A549 (cell line): ENCODE measurements around the gene FOXF2. TPM values are rescaled to one million over a fixed set of nuclear protein-coding genes. Genes with fewer than 3 reads are reported as not detected.

Experiments used
- ATAC-seq, 2 experiments: fragments of 200-7000 bp in 1 of 2; fragments of >200 bp in 1 of 2; cut with Nextera tagmentation in 1 of 2; cut with Tn5 transposase in 1 of 2; 3 replicates each; pipeline versions ENCODE4 v1.8.0 to v1.9.1; 2018 to 2020; ENCODE audit warnings: mild to moderate bottlenecking in 1 of 2, moderate library complexity in 1 of 2
- CTCF ChIA-PET: fragments of 300-600 bp; sonication (Branson Sonifier 250); formaldehyde crosslinking; extraction: SDS; loops from one replicate; lab custom pipeline; 2021; ENCODE audit warnings: antibody characterized with exemption, inconsistent platforms; lab: Yijun Ruan, JAX
- POLR2A ChIA-PET: fragments of 350-600 bp; formaldehyde crosslinking; extraction: SDS; loops from one replicate; lab custom pipeline; 2021; ENCODE audit warnings: antibody characterized with exemption, inconsistent platforms; lab: Yijun Ruan, JAX
- DNase-seq, 2 experiments: peaks; one replicate each; pipeline versions ENCODE4 v3.0.0 to v3.0.0-alpha.2; 2011 to 2016; ENCODE audit warnings: low read depth in 1 of 2, low spot score in 1 of 2
- FAIRE-seq: peaks from 2 replicates; lab custom pipeline; 2011; peaks lifted over from hg19 to GRCh38; lab: Jason Lieb, UNC
- H3K27ac ChIP-seq, 2 experiments: fragments of >200 bp; sonication (Bioruptor Twin); formaldehyde crosslinking; 3 replicates each; pipeline ENCODE4 v1.5.1; 2016 to 2017
- H3K4me1 ChIP-seq: fragments of >200 bp; sonication (Bioruptor Twin); formaldehyde crosslinking; 3 replicates; pipeline ENCODE4 v1.6.1; 2016
- H3K4me2 ChIP-seq: fragments of >200 bp; sonication (Bioruptor Twin); formaldehyde crosslinking; 3 replicates; pipeline ENCODE4 v1.6.1; 2016
- H3K4me3 ChIP-seq: fragments of >200 bp; sonication (Bioruptor Twin); formaldehyde crosslinking; 3 replicates; pipeline ENCODE4 v1.5.1; 2016
- H3K9me3 ChIP-seq: fragments of >200 bp; sonication (Bioruptor Twin); formaldehyde crosslinking; 3 replicates; pipeline ENCODE4 v1.6.1; 2016
- CBX2 ChIP-seq: fragments of 200-600 bp; sonication (generic); IDR thresholded peaks from 2 replicates; pipeline ENCODE4 v1.6.1; 2016; ENCODE audit warnings: low read depth, mild to moderate bottlenecking, borderline replicate concordance
- CBX8 ChIP-seq: fragments of 200-600 bp; sonication (generic); IDR thresholded peaks from 2 replicates; pipeline ENCODE4 v1.6.1; 2016
- CHD2 ChIP-seq: fragments of 150-350 bp; IDR thresholded peaks from 2 replicates; pipeline ENCODE4 v1.6.1; 2014; ENCODE audit warnings: low read length; ENCODE audit not compliant: partially characterized antibody
- CHD4 ChIP-seq: fragments of 200-600 bp; sonication (generic); IDR thresholded peaks from 2 replicates; pipeline ENCODE4 v1.6.1; 2016; ENCODE audit warnings: antibody characterized with exemption, mild to moderate bottlenecking, borderline replicate concordance
- CTCF ChIP-seq: fragments of >200 bp; sonication (Bioruptor Twin); formaldehyde crosslinking; IDR thresholded peaks from 3 replicates; pipeline ENCODE4 v1.5.1; 2016
- E2F6 ChIP-seq: IDR thresholded peaks from 2 replicates; pipeline ENCODE4 v1.6.1; 2012; ENCODE audit warnings: low read depth, borderline replicate concordance
- ELK1 ChIP-seq: fragments of 150-350 bp; IDR thresholded peaks from 2 replicates; pipeline ENCODE4 v1.6.1; 2014; ENCODE audit warnings: low read depth, mild to moderate bottlenecking, low read length
- FOSB ChIP-seq: fragments of 250-450 bp; sonication (Bioruptor Pico); IDR thresholded peaks from 2 replicates; pipeline ENCODE4 v1.5.0; 2020; ENCODE audit warnings: mild to moderate bottlenecking, moderate library complexity
- FOXS1 ChIP-seq: fragments of 250-450 bp; sonication (Bioruptor Pico); IDR thresholded peaks from 2 replicates; pipeline ENCODE4 v1.5.0; 2020; ENCODE audit warnings: mild to moderate bottlenecking, moderate library complexity
- HES2 ChIP-seq: fragments of >200 bp; sonication (Bioruptor Twin); formaldehyde crosslinking; IDR thresholded peaks from 2 replicates; pipeline ENCODE4 v1.6.1; 2016
- HOXA7 ChIP-seq: fragments of 250-450 bp; sonication (Bioruptor Pico); IDR thresholded peaks from 2 replicates; pipeline ENCODE4 v1.5.0; 2020; ENCODE audit warnings: mild to moderate bottlenecking, moderate library complexity
- KDM1A ChIP-seq: fragments of 200-600 bp; sonication (generic); IDR thresholded peaks from 2 replicates; pipeline ENCODE4 v1.6.1; 2016; ENCODE audit warnings: low read depth, mild to moderate bottlenecking
- MAFK ChIP-seq: fragments of 450-650 bp; IDR thresholded peaks from 2 replicates; pipeline ENCODE4 v1.6.1; 2014; ENCODE audit not compliant: partially characterized antibody
- MAX ChIP-seq: IDR thresholded peaks from 2 replicates; pipeline ENCODE4 v1.6.1; 2012
- NR3C1 ChIP-seq: fragments of >200 bp; sonication (Bioruptor Twin); formaldehyde crosslinking; IDR thresholded peaks from 3 replicates; pipeline ENCODE4 v1.6.1; 2017
- REST ChIP-seq: fragments of 200-600 bp; sonication (generic); IDR thresholded peaks from 2 replicates; pipeline ENCODE4 v1.6.1; 2016; ENCODE audit warnings: antibody characterized with exemption, mild to moderate bottlenecking, moderate library complexity
- SMC3 ChIP-seq: fragments of >200 bp; sonication (Bioruptor Twin); formaldehyde crosslinking; IDR thresholded peaks from 3 replicates; pipeline ENCODE4 v1.6.1; 2018; ENCODE audit warnings: inconsistent platforms
- SREBF2 ChIP-seq: fragments of 450-650 bp; IDR thresholded peaks from 2 replicates; pipeline ENCODE4 v1.6.1; 2014; ENCODE audit warnings: mild to moderate bottlenecking, moderate library complexity
- TFCP2L1 ChIP-seq: fragments of 250-450 bp; sonication (Bioruptor Pico); IDR thresholded peaks from 2 replicates; pipeline ENCODE4 v1.5.0; 2021; ENCODE audit warnings: mild to moderate bottlenecking
- TP53 ChIP-seq: fragments of 250-450 bp; sonication (Bioruptor Pico); IDR thresholded peaks from 2 replicates; pipeline ENCODE4 v1.5.0; 2021; ENCODE audit warnings: mild to moderate bottlenecking, moderate library complexity
- ZFP36 ChIP-seq: fragments of 450-650 bp; IDR thresholded peaks from 2 replicates; pipeline ENCODE4 v1.6.1; 2014; ENCODE audit warnings: borderline replicate concordance; ENCODE audit not compliant: partially characterized antibody
- ZSCAN20 ChIP-seq: fragments of 250-450 bp; sonication (Bioruptor Pico); IDR thresholded peaks from 2 replicates; pipeline ENCODE4 v1.8.0; 2022; ENCODE audit warnings: mild to moderate bottlenecking, moderate library complexity
- WGBS: methylation state at CpG from one replicate; pipeline ENCODE4 v1.1.6; 2017; ENCODE audit errors: missing lambda C conversion rate; 5-methylcytosine and 5-hydroxymethylcytosine counted together
- polyA plus RNA-seq, 4 experiments: library from polyadenylated mRNA; depleted of rRNA in 3 of 4; stranded (reverse); fragments of >200 nt; fragmentation: RNase III in 1 of 4; extraction: RNeasy Plus Mini Kit Qiagen cat#74134 plus additional on column Dnase treatment in 1 of 4; gene quantifications; 2 replicates in 3 of 4; 3 replicates in 1 of 4; pipeline ENCODE4 v1.2.3, GENCODE V29; 2011 to 2017

The FOXF2 gene
- polyA plus RNA-seq, 2 of the 4 experiments (the other 2 are of a cell fraction) = 6.6 to 12.3 TPM

- Histone ChIP-seq H3K27ac (no peak overlapping the region), H3K4me2 (no peak overlapping the region), H3K4me3 (no peak overlapping the region), H3K9me3 (no peaks in the 10 kb centered on the region), H3K4me1 (peaks cover 7% of the 10 kb centered on the region; the same call in 2 of the 3 replicates)
- no peak for DNase-seq
- no peak for FAIRE-seq
- ChIA-PET POLR2A (no interaction called here), CTCF (interaction anchor here (1.2 to 4.5 kb wide), 3 partner anchors 10 to 1210 kb away, joined by 3 to 27 read pairs (median 4); no protein-coding TSS in a partner anchor)
- TF ChIP-seq TFCP2L1 (CRISPR knock-in tag) = no peak
- TF ChIP-seq ZFP36 = no peak
- TF ChIP-seq E2F6 = no peak
- 55% methylated on average over 3 of the region's 3 CpGs for WGBS
- ATAC-seq = no peak
These were observed 9.9 kb downstream of the FOXF2 start for GRCh38 chr6:1399085-1399780.

- Histone ChIP-seq H3K4me2 (no peak overlapping the region), H3K4me3 (no peak overlapping the region), H3K9me3 (no peaks in the 10 kb centered on the region), H3K27ac (no peak overlapping the region), H3K4me1 (peaks cover 7% of the 10 kb centered on the region; the same call in 2 of the 3 replicates)
- 92% methylated on average over 15 of the region's 30 CpGs for WGBS
- POLR2A ChIA-PET = no interaction called here
- CTCF ChIA-PET = interaction anchor here (1.2 to 4.5 kb wide), 5 partner anchors 8 to 1211 kb away, joined by 3 to 27 read pairs (median 6); no protein-coding TSS in a partner anchor
- DNase-seq = no peak
- no peak for FAIRE-seq
- no peak for TF ChIP-seq TP53 (CRISPR knock-in tag)
- no peak for ATAC-seq
These were observed 10.9 kb downstream of the FOXF2 start for GRCh38 chr6:1400126-1400850.

GRCh38 chr6:1402369-1402768, 13.0 kb downstream of the FOXF2 start:
- 86% methylated on average over 12 of the region's 16 CpGs for WGBS
- H3K9me3 ChIP-seq = no peaks in the 10 kb centered on the region
- DNase-seq (no peak), FAIRE-seq (no peak), ATAC-seq (no peak)
- no peak overlapping the region for H3K4me3 ChIP-seq
- CTCF ChIA-PET = interaction anchor here (0.9 to 2.7 kb wide), 6 partner anchors 11 to 809 kb away, joined by 3 to 7 read pairs (median 4); no protein-coding TSS in a partner anchor
- no peak for TF ChIP-seq KDM1A
- no peak for TF ChIP-seq ZSCAN20 (CRISPR knock-in tag)
- no peak for TF ChIP-seq FOSB (CRISPR knock-in tag)
- TF ChIP-seq MAX = no peak
- no peak for TF ChIP-seq NR3C1
- TF ChIP-seq SMC3 = no peak
- no peak for TF ChIP-seq REST
- TF ChIP-seq MAFK = no peak
- TF ChIP-seq CBX8 = no peak
- no peak for TF ChIP-seq FOXS1 (CRISPR knock-in tag)
- TF ChIP-seq HOXA7 = no peak
- TF ChIP-seq HES2 = no peak
- TF ChIP-seq CTCF = no peak
- no peak for TF ChIP-seq ELK1
- no peak for TF ChIP-seq CBX2
- no peak for TF ChIP-seq TFCP2L1 (CRISPR knock-in tag)
- TF ChIP-seq CHD2 = no peak
- TF ChIP-seq SREBF2 = no peak
- TF ChIP-seq TP53 (CRISPR knock-in tag) = no peak
- no peak for TF ChIP-seq CHD4
- no peaks in the 10 kb centered on the region for H3K4me1 ChIP-seq
- POLR2A ChIA-PET = no interaction called here
- H3K27ac ChIP-seq = no peak overlapping the region
- no peak overlapping the region for H3K4me2 ChIP-seq
